ENCODE data around the gene FOXD4L3. TPM values are rescaled to one million over a fixed set of nuclear protein-coding genes. Genes with fewer than 3 reads are reported as not detected.
A peak's percentile ranks its signal among the peaks of the same experiment; 100 is the strongest.
"Not testable (repeated sequence)": the region's sequence is repeated elsewhere in the genome, so short reads cannot be mapped to it uniquely, and the experiment has no call there.

The FOXD4L3 gene
- not detected in 2 replicates for total RNA-seq (2014; rRNA removed)
- not detected for polyA plus RNA-seq (2012)

DNA sequence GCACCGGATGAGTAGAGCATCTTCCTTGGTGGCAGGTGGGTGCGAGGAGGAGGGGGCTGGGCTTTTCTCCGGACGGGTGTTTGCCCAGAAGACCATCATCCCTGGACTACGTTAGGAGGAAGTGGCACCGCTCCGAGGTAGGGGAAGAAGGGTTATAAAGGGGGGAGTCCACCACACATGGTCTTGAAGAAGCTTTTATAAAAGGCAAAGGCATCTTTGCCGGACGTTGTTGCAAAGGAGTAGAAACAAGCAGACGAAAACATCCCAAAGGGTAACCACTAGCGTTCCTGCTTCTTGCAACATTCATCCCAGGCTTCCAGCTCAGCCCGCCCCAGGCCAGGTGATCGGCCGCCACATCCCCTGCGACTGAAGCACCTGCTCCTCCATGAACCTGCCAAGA lies at the start of gene FOXD4L3:
FOXD4L3 (plus strand) TSS at position 301 of the 400 bp plus-strand sequence; CDS start at position 386, 85 bp downstream.
- not testable (repeated sequence) for DNase-seq (ENCODE audit: low read depth)

DNA sequence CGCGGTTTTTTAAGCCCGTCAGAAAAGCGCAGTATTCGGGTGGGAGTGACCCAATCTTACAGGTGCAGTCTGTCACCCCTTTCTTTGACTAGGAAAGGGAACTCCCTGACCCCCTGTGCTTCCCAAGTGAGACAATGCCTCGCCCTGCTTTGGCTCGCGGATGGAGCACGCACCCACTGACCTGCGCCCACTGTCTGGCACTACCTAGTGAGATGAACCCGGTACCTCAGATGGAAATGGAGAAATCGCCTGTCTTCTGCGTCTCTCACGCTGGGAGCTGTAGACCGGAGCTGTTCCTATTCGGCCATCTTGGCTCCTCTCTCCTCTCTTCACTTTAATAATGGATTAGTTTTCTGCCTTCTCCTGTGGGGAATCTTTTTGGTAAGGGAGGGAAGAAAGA lies 21.6 kb upstream of the FOXD4L3 start:
- not testable (repeated sequence) for DNase-seq (ENCODE audit: low read depth)

- DNase-seq (ENCODE audit: low read depth): not testable (repeated sequence)
Measured at GRCh38 chr9:68303771-68304170, 1.1 kb downstream of the FOXD4L3 start.

- DNase-seq (ENCODE audit: low read depth): not testable (repeated sequence)
Measured at GRCh38 chr9:68304212-68304611, 1.5 kb downstream of the FOXD4L3 start.

DNA sequence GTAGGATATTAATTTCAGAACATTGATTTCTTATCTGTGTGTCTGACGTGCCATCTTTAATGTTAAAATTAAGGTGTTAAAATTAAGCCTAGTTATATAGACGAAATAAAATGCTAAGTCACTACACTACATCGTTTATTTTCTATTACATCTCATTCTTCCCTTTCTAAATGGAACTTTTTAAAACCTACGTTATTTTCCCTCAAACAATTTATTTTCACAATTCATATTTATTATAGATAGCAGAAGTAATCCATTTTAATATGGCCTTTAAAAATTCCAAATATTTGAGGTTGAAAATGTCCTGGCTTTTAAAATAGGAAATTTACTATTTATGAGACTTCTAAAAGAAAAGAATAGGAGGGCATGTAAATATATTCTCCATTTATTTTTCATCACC lies 2.1 kb downstream of the FOXD4L3 start:
- not testable (repeated sequence) for DNase-seq (ENCODE audit: low read depth)

GRCh38 chr9:68305680-68306285 lies 3.1 kb downstream of the FOXD4L3 start:
- DNase-seq (ENCODE audit: low read depth): not testable (repeated sequence)

- DNase-seq (ENCODE audit: low read depth): not testable (repeated sequence)
Measured at GRCh38 chr9:68306391-68306964, 3.8 kb downstream of the FOXD4L3 start.

- DNase-seq (ENCODE audit: low read depth): not testable (repeated sequence)
Measured at GRCh38 chr9:68307127-68307526, 4.5 kb downstream of the FOXD4L3 start.

GRCh38 chr9:68307654-68308053 lies 5.0 kb downstream of the FOXD4L3 start:
- DNase-seq (ENCODE audit: low read depth): not testable (repeated sequence)

DNA sequence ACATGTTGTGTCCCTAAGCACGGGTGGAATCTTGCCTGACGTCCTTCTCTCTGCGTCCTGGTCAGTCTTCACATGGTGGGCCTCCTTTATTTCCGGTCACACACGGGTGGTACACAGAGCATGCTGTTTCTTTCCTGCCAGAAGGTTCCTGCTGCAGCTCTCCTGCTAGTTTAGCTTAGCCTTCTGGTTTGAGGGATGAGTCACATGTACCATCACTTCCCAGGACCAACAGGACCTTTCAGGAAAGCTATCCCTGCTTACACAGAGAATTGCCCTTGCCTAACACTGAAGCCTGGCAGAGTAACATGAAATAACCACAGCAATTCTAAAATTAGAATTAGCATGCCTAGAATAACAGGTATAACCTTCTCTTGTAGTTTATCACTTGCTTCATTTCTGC lies 8.5 kb downstream of the FOXD4L3 start:
- not testable (repeated sequence) for DNase-seq (ENCODE audit: low read depth)

GRCh38 chr9:68318209-68318608 lies 15.5 kb downstream of the FOXD4L3 start:
- not testable (repeated sequence) for DNase-seq (ENCODE audit: low read depth)

DNA sequence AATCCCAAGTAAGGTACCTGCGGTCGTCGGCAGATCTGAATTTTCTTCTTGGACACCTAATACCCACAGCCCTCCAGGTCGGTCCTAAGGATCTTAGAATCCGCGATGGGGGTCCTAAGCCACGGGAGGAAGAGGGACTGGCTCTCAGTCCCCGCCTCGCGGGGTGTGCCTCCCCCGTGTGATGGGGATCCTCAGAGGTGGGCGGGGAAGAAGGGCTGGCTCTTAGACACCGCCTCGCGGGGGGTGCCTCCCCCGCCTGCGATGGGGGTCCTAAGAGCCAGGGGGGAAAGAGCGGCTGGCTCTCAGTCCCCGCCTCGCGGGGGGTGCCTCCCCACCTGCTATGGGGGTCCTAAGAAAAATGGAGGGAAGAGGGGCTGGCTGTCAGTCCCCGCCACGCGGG lies 21.1 kb downstream of the FOXD4L3 start:
- DNase-seq (ENCODE audit: low read depth): not testable (repeated sequence)

- DNase-seq (ENCODE audit: low read depth): not testable (repeated sequence)
Measured at GRCh38 chr9:68324518-68324917, 21.9 kb downstream of the FOXD4L3 start.

- DNase-seq (ENCODE audit: low read depth): not testable (repeated sequence)
Measured at GRCh38 chr9:68329106-68329505, 26.4 kb downstream of the FOXD4L3 start.

DNA sequence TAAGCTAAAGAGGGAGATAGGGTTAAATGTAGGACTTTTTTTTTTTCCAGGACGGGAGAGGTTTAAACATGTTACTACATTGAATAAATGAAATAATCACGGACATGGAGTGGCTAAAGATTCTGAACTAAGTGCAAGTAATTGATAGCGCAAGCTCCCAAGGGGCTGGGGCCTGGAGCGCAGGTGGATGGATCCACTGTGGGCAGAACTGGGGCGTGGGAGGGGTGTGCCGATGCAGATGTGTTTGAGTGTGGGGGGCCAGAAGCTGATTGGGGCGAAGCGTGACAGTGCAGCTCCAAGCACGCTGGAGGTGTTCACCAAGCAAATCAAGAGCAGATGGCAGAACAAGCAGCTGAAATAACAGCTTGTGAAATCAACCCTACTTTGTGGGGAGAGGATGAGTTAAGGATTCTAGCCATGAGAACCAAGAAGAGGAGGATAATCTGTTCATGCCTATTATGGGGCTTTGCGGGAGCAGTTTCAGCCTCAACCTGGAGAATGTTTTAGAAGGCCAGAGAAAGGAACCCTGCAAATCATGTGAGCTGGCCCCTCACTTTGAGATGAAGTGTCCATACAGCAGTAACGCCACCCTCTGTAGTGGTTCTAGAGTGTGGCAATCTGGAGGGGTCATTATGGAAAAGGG lies 28.0 kb downstream of the FOXD4L3 start:
- peak; percentile 59 for DNase-seq (ENCODE audit: low read depth)

- not testable (repeated sequence) for DNase-seq (ENCODE audit: low read depth)
Measured at GRCh38 chr9:68332122-68332521, 29.5 kb downstream of the FOXD4L3 start.

DNA sequence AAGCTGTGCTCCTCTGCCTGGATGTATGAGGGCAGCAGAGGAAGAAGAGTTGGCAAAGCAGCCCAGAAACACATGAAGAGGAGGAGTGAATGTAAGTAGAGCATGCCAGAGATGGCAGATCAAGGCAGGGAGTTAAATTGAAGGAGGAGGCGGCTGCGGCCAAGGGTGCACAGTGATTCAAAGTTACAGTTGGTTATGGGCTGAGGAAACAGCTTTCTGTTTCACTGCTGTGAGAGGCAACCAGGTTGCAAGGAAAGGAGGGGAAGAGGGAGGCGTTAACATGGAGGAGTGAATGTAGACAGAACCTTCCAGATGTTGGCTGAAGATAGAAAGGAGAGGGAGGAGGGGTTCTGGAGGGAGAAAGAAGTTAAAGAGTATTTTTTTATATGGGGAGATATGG lies 33.3 kb downstream of the FOXD4L3 start:
- DNase-seq (ENCODE audit: low read depth): not testable (repeated sequence)

GRCh38 chr9:68336639-68337339 lies 34.1 kb downstream of the FOXD4L3 start:
- not testable (repeated sequence) for DNase-seq (ENCODE audit: low read depth)

- DNase-seq (ENCODE audit: low read depth): not testable (repeated sequence)
Measured at GRCh38 chr9:68338000-68338399, 35.3 kb downstream of the FOXD4L3 start.

DNA sequence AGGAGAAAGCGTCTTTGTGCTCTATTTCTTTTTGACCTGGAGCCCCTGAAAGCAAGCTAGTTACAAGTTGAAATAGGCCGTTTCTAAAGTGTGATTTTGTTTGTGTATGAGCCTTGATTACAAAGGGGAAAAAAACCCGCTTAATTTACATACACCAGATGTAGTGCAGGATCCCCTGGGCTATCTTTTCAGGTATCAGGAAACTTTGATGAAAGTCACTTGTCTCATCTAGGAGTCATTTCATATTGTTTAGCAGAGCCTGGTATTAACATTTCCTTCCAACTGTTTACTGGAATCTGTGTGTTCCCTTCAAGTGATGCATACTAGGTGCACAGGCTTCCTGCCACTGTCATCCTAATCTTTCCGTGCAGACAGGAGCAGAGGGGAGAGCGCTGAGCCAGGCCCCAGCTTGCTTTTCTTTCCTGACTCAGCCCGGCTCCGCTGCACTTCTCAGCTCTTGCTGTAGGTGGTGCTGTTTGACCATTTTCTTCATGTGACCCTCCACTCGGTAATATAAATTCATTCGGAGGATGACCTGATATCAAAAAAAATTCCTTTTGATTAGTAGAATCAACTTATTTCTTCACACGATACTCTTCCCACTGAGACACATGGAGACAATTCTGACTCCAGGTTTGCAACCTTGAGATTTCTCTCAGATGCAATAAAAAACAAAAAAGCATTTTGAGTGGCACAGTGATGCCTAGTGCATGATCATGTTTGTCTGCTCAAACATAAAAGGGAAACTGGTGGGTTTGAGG lies 39.8 kb downstream of the FOXD4L3 start:
- DNase-seq (ENCODE audit: low read depth): not testable (repeated sequence)

DNA sequence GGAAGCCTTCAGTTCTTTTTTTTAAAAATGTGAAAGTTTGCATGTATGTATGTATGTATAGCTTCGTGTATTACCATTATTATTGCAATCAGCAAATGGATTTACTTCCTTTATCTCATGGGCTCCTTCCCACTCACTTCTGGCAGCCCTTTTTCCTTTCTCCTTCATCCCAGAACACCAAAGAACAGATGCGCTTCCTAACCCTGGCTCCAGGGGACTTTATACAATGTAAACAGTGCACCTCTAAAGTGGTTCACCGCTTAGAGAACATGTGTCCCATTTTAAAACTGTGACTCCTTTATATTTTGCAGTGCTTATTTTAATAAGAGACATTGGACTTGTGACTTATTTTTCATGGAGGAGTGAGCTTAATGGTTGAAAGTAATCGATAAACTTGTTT lies 40.6 kb downstream of the FOXD4L3 start:
- DNase-seq (ENCODE audit: low read depth): not testable (repeated sequence)

Measured in LHCN-M2 (cell line).